ENCODE measurements around the gene C4BPA. TPM values are rescaled to one million over a fixed set of nuclear protein-coding genes. Genes with fewer than 3 reads are reported as not detected.

Gene C4BPA
- total RNA-seq, 2 donors from 2014 or later = 0.71 TPM; not detected in 1

- no peak for DNase-seq (ENCODE audit: low spot score)
- no peak for ATAC-seq (ENCODE audit: insufficient number of reproducible peaks, low FRiP score, low read depth)
- Histone ChIP-seq H3K9me3 (no peaks in the 10 kb centered on the region), H3K4me1 (ENCODE audit: control insufficient read depth in 1 of 2, low read depth in 2 of 2) (peaks cover 0 to 8% of the 10 kb centered on the region in 2 donors), H3K4me3 (no peak overlapping the region), H3K27ac (no peak overlapping the region), H3K27me3 (replicated peaks; ENCODE audit: insufficient read depth) (no peaks in the 10 kb centered on the region), H3K36me3 (no peaks in the 10 kb centered on the region)
- TF ChIP-seq CTCF (IDR thresholded peaks at IDR 0.05) = no peak
These were observed 22.2 kb upstream of the C4BPA start for GRCh38 chr1:207081806-207082205.

- ATAC-seq (ENCODE audit: insufficient number of reproducible peaks, low FRiP score, low read depth) = no peak
These were observed 19.8 kb upstream of the C4BPA start for GRCh38 chr1:207084232-207084631.

GRCh38 chr1:207084701-207085180, 19.3 kb upstream of the C4BPA start:
- no peaks in the 10 kb centered on the region for H3K4me1 ChIP-seq (ENCODE audit: control insufficient read depth in 1 of 2, low read depth in 2 of 2)
- H3K27me3 ChIP-seq (replicated peaks; ENCODE audit: insufficient read depth) = no peaks in the 10 kb centered on the region
- no peaks in the 10 kb centered on the region for H3K36me3 ChIP-seq
- no peak overlapping the region for H3K27ac ChIP-seq
- ATAC-seq (ENCODE audit: insufficient number of reproducible peaks, low FRiP score, low read depth) (no peak), DNase-seq (ENCODE audit: low spot score) (no peak)
- no peaks in the 10 kb centered on the region for H3K9me3 ChIP-seq
- H3K4me3 ChIP-seq = no peak overlapping the region
- TF ChIP-seq CTCF (IDR thresholded peaks at IDR 0.05) = peak; percentile 54

More at GRCh38 chr1:207084232-207084631, 19.8 kb upstream of the C4BPA start:
- Histone ChIP-seq H3K27me3 (replicated peaks; ENCODE audit: insufficient read depth) (no peaks in the 10 kb centered on the region), H3K4me1 (ENCODE audit: control insufficient read depth in 1 of 2, low read depth in 2 of 2) (no peaks in the 10 kb centered on the region), H3K4me3 (no peak overlapping the region), H3K36me3 (no peaks in the 10 kb centered on the region), H3K9me3 (no peaks in the 10 kb centered on the region), H3K27ac (no peak overlapping the region)
- DNase-seq (ENCODE audit: low spot score) = no peak
- no peak for TF ChIP-seq CTCF (IDR thresholded peaks at IDR 0.05)

- no peak for ATAC-seq (ENCODE audit: insufficient number of reproducible peaks, low FRiP score, low read depth)
- H3K4me1 ChIP-seq (ENCODE audit: control insufficient read depth in 1 of 2, low read depth in 2 of 2) = no peaks in the 10 kb centered on the region
These were observed 18.1 kb upstream of the C4BPA start for GRCh38 chr1:207085887-207086286.

GRCh38 chr1:207088161-207088560, 15.9 kb upstream of the C4BPA start:
- no peak overlapping the region for H3K27ac ChIP-seq

More at GRCh38 chr1:207085887-207086286, 18.1 kb upstream of the C4BPA start:
- H3K4me3 ChIP-seq = no peak overlapping the region
- DNase-seq (ENCODE audit: low spot score) = no peak
- H3K36me3 ChIP-seq = no peaks in the 10 kb centered on the region
- no peak for TF ChIP-seq CTCF (IDR thresholded peaks at IDR 0.05)
- H3K9me3 ChIP-seq = no peaks in the 10 kb centered on the region
- H3K27me3 ChIP-seq (replicated peaks; ENCODE audit: insufficient read depth) = no peaks in the 10 kb centered on the region
- H3K27ac ChIP-seq = no peak overlapping the region

More at GRCh38 chr1:207088161-207088560, 15.9 kb upstream of the C4BPA start:
- Histone ChIP-seq H3K9me3 (no peaks in the 10 kb centered on the region), H3K4me3 (no peak overlapping the region), H3K36me3 (no peaks in the 10 kb centered on the region), H3K4me1 (ENCODE audit: control insufficient read depth in 1 of 2, low read depth in 2 of 2) (peaks cover 4 to 6% of the 10 kb centered on the region in 2 donors), H3K27me3 (replicated peaks; ENCODE audit: insufficient read depth) (no peaks in the 10 kb centered on the region)
- no peak for ATAC-seq (ENCODE audit: insufficient number of reproducible peaks, low FRiP score, low read depth)
- no peak for DNase-seq (ENCODE audit: low spot score)
- no peak for TF ChIP-seq CTCF (IDR thresholded peaks at IDR 0.05)
